Activated T-cell treated with anti-CD3 and anti-CD28 coated beads for 4 hours (primary cell): ENCODE data around the gene HADHA.
"Not testable (repeated sequence)": the region's sequence is repeated elsewhere in the genome, so short reads cannot be mapped to it uniquely, and the experiment has no call there.

Source experiments
- DNase-seq: peaks from one replicate; pipeline ENCODE4 v3.0.0-alpha.2; 2020

The HADHA gene

GRCh38 chr2:26244309-26245230 is at the start of gene HADHA, which contains the start of gene HADHB:
TSS of gene HADHA (minus strand) at chr2:26244632. CDS start at chr2:26244596, 36 bp downstream.
TSS of gene HADHB (plus strand) at chr2:26244939. CDS start at chr2:26254255, 9,316 bp downstream.
- DNase-seq, result peak; percentile 72

GRCh38 chr2:26292646-26293045 is 48.2 kb upstream of the HADHA start:
- no peak for DNase-seq

- no peak for DNase-seq
Observed at GRCh38 chr2:26290001-26290400, 45.6 kb upstream of the HADHA start.

- DNase-seq, result no peak
Observed at GRCh38 chr2:26285931-26286330, 41.5 kb upstream of the HADHA start.

GRCh38 chr2:26284132-26284531 is 39.7 kb upstream of the HADHA start:
- DNase-seq, result no peak

- DNase-seq, result no peak
Observed at GRCh38 chr2:26283606-26284005, 39.2 kb upstream of the HADHA start.

GRCh38 chr2:26281226-26281625 is 36.8 kb upstream of the HADHA start:
- no peak for DNase-seq

GRCh38 chr2:26279886-26280285 is 35.5 kb upstream of the HADHA start:
- DNase-seq, result no peak

GRCh38 chr2:26276484-26277227 is 32.2 kb upstream of the HADHA start:
- no peak for DNase-seq

- DNase-seq, result no peak
Observed at GRCh38 chr2:26274058-26274613, 29.7 kb upstream of the HADHA start.

GRCh38 chr2:26273501-26273900 is 29.1 kb upstream of the HADHA start:
- DNase-seq, result no peak

- no peak for DNase-seq
Observed at GRCh38 chr2:26270373-26270772, 25.9 kb upstream of the HADHA start.

GRCh38 chr2:26269571-26270158 is 25.2 kb upstream of the HADHA start:
- no peak for DNase-seq

- DNase-seq, result not testable (repeated sequence)
Observed at GRCh38 chr2:26268670-26269385, 24.4 kb upstream of the HADHA start.

GRCh38 chr2:26268213-26268612 is 23.8 kb upstream of the HADHA start:
- no peak for DNase-seq

- DNase-seq, result not testable (repeated sequence)
Observed at GRCh38 chr2:26258836-26259235, 14.4 kb upstream of the HADHA start.

- DNase-seq, result no peak
Observed at GRCh38 chr2:26255759-26256384, 11.4 kb upstream of the HADHA start.

- DNase-seq, result no peak
Observed at GRCh38 chr2:26251893-26252292, 7.5 kb upstream of the HADHA start.

- DNase-seq, result no peak
Observed at GRCh38 chr2:26249625-26250024, 5.2 kb upstream of the HADHA start.

- no peak for DNase-seq
Observed at GRCh38 chr2:26246818-26247217, 2.4 kb upstream of the HADHA start.

- DNase-seq, result no peak
Observed at GRCh38 chr2:26245810-26246209, 1.4 kb upstream of the HADHA start.

GRCh38 chr2:26245231-26245732 is 850 bp upstream of the HADHA start:
- DNase-seq, result peak; percentile 56
